HL-60/S4 (cell line): ENCODE results near the gene NHSL2.
"Not testable (repeated sequence)": the region's sequence is repeated elsewhere in the genome, so short reads cannot be mapped to it uniquely, and the experiment has no call there.

ENCODE experiments used
- in situ Hi-C: fragments of 300-500 bp; cut with MboI; formaldehyde crosslinking; loops from 2 replicates; pipeline ENCODE4 v1.14.3; 2022; ENCODE audit warnings: low sequenced_read_pairs

The NHSL2 gene

GRCh38 chrX:71922686-71923085, 12.0 kb downstream of the NHSL2 start:
- in situ Hi-C loops, result no loop called here

DNA sequence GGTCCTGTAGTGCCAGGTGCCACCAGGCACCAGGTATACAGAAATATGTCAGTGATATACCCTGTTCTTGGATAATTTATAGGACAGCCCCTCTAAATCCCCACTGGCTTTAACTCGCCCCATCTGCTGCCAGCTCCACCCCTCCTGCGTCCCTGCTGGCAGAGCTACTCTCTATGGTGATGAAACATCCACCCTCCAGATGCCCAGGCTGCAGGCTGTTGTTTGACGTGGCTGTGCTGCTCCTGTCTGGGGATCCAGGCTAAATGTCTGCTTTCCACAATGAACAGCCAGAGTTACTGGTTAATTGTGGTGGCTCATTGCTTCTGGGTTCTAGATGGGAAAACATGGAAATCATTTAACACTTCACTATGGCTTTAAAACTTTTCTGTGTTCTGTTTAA, 12.9 kb downstream of the NHSL2 start:
- in situ Hi-C loops, result no loop called here

DNA sequence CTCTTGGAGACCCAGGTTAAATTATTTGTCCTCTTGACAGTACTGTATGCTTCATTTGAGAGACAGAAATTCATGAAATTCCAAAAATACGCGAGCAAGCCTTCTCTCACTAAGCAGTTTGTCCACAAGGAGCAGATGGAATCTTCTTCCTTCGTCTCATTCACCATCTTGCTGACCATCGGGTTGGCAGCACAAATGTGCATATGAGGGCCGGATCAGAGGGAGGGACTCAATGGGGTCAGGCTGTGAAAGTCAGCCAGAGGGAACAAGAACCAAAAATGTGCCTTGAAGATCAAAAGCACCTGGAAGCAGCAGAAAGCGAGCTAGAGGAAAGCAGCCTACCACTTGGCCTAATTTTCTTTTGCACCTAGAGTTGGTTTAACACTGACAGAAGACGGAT, 16.4 kb downstream of the NHSL2 start:
- in situ Hi-C loops, result no loop called here

- in situ Hi-C loops, result no loop called here
Observed at GRCh38 chrX:71928856-71929255, 18.2 kb downstream of the NHSL2 start.

- in situ Hi-C loops, result no loop called here
Observed at GRCh38 chrX:71930298-71930697, 19.7 kb downstream of the NHSL2 start.

DNA sequence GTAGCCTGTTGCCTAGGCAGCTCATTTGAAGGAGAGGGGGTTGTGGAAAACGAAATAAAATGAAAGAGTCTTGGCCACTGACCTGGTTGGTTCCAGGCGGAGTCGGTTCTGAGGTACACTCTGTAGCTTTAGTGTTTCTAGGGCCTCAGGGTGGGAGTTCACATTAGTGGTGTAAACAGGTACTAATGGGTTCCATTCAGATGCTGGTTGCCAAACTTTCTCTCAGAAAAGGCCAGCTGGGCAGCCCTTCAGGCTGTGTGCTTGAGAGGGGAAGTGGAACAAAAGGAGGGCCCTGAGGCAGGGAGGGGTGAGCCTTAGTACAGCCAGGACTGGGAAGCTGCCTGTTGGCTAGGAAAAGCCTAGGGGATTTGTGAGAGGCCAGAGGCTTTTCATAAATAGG, 24.8 kb downstream of the NHSL2 start:
- in situ Hi-C loops, result no loop called here

DNA sequence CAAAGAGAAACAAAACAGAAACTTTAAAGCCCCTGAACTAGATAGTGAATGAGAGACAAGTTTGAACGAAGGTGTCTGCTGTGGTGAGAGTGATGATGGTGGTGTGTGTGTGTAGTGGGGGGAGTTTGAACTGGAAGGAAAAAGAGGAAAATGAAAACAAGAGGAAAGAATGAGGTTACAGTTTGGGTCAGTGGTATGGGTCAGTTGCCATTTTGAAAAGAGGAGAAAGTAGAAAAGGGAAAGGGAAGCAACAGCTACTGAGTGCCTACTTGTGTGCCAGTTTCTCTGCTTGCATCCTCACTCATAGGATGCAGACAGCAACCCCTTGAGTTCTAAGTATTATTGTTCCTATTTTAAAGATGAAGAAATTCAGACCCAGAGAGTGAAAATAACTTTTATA, 26.0 kb downstream of the NHSL2 start:
- in situ Hi-C loops, result no loop called here

GRCh38 chrX:71938371-71938770, 27.7 kb downstream of the NHSL2 start:
- in situ Hi-C loops, result no loop called here

DNA sequence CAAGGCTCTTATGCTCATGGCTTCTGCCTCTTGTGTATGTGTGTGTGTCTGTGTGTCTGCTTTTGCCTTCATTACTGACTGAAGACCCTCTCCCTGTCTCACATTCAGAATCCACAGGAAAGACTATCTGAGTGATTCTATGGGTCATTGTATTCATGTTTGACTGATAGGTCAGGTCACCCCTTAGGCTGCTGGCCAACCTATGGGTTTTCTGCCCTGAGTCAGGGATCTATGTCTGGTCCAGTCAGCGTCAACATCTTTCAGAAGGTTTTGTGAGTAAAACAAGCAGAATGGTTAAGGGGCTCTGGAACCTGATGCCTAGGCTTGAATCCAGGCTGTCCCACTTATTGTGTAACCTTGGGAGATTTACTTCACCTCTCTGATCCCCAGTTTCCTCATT, 30.5 kb downstream of the NHSL2 start:
- in situ Hi-C loops, result no loop called here

- in situ Hi-C loops, result no loop called here
Observed at GRCh38 chrX:71941776-71942175, 31.1 kb downstream of the NHSL2 start.

GRCh38 chrX:71944369-71944768, 33.7 kb downstream of the NHSL2 start:
- in situ Hi-C loops, result no loop called here

DNA sequence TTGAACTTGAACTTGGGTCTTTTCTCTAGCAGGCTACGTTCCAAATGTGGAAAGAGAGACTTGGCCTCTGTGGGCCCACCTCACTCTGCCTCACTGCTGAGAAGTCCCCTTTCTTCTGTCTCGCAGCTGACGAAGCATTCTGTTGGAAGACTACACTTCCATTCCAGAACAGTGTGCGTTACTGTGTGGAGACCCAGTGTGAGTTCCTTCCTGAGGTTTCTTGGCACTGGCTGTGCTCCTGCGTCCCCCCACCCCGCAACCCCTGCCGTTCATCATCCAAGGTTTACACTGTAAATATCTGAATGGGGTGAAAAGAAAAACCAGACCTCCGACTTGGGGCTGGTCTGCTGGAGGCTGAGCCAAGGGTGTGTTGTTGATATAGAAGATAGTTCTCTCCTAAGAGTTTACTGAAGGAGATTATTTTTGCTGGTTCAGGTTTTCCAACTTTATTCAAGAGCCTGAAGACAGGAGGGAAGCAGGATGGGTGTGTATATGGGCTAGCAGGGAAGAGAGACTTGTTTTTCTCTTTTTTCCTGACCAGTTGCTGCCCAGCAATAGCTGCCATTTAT, 34.7 kb downstream of the NHSL2 start:
- in situ Hi-C loops, result no loop called here

- in situ Hi-C loops, result no loop called here
Observed at GRCh38 chrX:71949363-71949762, 38.7 kb downstream of the NHSL2 start.

DNA sequence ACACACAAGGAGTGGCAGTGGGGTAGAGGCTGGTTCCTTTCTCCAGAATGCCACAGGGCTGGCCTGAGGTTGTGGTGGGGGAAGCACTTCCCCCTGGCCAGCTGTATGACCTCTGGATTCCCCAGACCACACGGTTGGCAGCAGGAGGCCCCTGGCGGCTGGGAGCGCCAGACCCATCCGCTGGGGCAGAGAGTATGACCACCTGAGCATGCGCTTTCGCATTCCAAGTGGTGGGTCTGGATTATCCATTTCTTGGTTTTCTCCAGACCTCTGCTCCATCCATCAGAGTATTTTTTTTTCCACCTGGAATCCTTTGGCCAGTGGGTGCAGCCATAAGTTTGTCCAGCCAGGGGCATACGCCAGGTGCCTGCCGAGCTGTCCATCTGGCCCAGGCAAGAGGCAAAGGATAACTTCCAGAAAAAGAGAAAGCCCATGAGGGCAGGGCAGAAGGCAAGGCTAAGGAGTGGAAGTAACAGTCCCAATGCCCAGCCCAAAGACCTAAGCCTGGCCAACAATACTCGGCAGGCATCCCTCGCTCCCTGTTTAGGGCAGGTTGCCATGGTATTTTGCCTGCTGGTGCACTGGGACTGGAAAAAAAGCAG, 39.3 kb downstream of the NHSL2 start:
- in situ Hi-C loops, result no loop called here

DNA sequence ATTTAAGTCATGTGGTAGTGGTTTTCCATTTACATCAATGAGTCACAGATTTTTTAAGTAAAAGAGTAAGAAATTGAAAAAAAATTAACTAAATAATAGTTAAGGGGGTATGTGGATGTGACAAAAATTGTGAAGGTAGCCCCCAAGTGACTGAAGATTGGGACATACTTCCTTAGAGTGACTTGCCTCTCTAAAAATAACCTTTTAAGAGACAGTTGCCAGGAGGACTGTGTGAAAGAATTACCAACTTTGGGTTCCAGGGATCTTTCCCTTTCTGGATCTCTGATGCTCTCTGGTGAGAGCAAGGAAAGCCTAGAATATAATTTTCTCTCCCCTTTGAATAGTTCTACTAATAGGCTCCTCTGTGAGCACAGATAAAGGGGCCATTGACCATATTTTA, 42.7 kb downstream of the NHSL2 start:
- in situ Hi-C loops, result no loop called here

- in situ Hi-C loops, result no loop called here
Observed at GRCh38 chrX:71953946-71954345, 43.3 kb downstream of the NHSL2 start.

- in situ Hi-C loops, result no loop called here
Observed at GRCh38 chrX:71954458-71954857, 43.8 kb downstream of the NHSL2 start.

- in situ Hi-C loops, result no loop called here
Observed at GRCh38 chrX:71955530-71956120, 45.0 kb downstream of the NHSL2 start.

GRCh38 chrX:71958281-71958675, 47.6 kb downstream of the NHSL2 start:
- in situ Hi-C loops, result no loop called here

GRCh38 chrX:71964184-71964583, 53.5 kb downstream of the NHSL2 start:
- in situ Hi-C loops, result not testable (repeated sequence)

- in situ Hi-C loops, result no loop called here
Observed at GRCh38 chrX:71974916-71975315, 64.3 kb downstream of the NHSL2 start.

- in situ Hi-C loops, result no loop called here
Observed at GRCh38 chrX:71976753-71977152, 66.1 kb downstream of the NHSL2 start.

DNA sequence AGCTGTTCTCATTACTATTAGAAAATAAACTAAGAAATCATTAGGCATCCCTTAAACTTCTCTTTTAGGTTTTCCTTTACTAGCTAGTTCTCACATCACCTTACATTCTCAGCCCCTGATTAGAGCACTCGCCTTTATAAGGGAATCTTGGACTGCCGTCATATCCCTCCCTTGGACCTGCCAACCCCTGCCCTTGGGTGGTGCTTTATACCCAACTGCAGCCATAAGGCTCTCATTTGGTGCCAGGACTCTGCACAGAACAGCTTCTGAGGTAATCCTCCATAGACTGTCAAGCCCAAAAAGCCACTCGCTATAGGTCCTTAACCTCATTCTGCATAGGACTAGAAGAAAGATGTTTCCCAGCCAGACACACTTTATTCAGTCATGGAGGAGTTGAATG, 67.5 kb downstream of the NHSL2 start:
- in situ Hi-C loops, result no loop called here
